AG09309 (cell line): Measurements from ENCODE around the gene CACNG4.

ENCODE experiments used
- DNase-seq: peaks from one replicate; pipeline ENCODE4 v3.0.0-alpha.2; 2010; ENCODE audit warnings: low read depth
- H3K4me3 ChIP-seq: 2 replicates; pipeline ENCODE4 v1.5.1; 2011; ENCODE audit warnings: mild to moderate bottlenecking, low read depth, low read length, moderate library complexity; ENCODE audit not compliant: control insufficient read depth
- CTCF ChIP-seq: IDR thresholded peaks from 2 replicates; pipeline ENCODE4 v1.5.1; 2011; ENCODE audit warnings: mild to moderate bottlenecking, low read depth, low read length, inconsistent platforms; ENCODE audit not compliant: insufficient read depth, control insufficient read depth; ENCODE audit errors: missing control alignments

The CACNG4 gene

DNA sequence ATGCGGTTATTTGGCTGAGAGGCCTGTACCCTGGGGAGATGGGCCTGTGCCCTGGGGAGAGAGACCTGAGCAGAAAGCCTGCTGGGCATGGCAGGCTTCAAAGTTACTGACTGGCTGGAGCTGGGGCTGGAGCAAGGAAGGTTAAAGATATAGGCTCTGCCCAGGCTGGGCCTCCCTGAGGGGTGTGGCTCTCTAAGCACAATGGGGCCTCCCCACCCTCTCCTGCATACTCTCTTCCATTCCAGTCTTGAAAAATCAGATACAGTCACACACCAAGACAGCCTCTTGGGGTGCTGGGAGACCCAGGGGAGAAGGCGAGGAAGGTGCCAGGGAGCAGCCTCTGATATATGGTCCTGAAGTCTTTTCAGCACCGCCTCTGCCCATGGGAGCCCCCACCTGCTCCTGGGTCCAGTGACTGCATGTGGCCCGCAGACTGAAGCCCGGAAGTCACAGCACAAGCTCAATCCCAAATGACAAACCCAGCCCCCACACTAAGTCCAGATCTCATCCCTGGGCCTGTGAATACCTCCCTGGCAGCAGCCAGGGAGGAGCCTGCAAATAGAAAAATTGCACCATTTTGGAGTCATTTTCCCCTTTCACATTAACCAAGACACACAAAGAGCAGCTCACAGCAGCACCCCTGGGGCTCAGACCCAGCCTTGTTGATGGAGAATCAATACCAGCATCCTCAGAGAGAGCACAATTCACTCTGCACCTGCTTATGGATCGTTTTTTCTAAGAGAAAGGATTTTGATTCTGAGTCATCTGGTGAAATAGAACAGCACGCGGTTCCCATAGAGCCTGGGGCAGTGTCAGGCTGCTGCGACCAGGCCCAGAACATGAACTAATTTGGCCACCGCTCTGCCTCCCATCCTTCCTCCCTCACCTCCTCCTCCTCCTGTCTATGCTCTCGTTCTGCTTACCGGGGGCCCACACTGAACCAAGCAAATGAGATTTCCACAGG, 54.2 kb downstream of the CACNG4 start:
- DNase-seq = no peak
- no peak overlapping the region for H3K4me3 ChIP-seq
- TF ChIP-seq CTCF = no peak

- TF ChIP-seq CTCF = no peak
- DNase-seq = no peak
- no peak overlapping the region for H3K4me3 ChIP-seq
Measured at GRCh38 chr17:67019809-67020208, 55.3 kb downstream of the CACNG4 start.

DNA sequence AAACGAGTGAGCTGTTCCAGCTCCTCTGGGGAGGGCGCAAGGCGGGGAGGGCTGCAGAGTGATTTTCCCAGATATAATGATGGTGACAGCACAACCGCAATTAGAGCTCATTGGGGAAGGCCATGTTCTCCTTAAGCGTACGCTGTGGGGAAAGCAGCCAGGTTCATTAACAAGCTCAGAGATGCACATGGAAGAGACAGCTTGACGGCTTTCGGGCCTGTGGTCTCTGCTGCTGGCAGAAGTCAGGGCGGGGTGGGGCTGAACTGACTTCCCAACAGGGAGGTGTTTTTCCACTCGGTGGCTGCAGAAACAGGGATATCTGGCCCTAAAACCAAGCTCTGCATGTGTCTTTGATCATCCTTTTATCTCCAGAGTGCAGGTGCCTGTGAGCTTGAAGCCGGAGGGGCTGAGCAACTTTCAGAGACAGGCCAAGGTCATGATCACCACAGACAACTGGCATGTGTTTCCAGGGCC, 55.8 kb downstream of the CACNG4 start:
- H3K4me3 ChIP-seq = no peak overlapping the region
- TF ChIP-seq CTCF = no peak
- DNase-seq = no peak

GRCh38 chr17:67021196-67021595, 56.7 kb downstream of the CACNG4 start:
- TF ChIP-seq CTCF = no peak
- H3K4me3 ChIP-seq = no peak overlapping the region
- DNase-seq = no peak

GRCh38 chr17:67021743-67022450, 57.4 kb downstream of the CACNG4 start:
- no peak for TF ChIP-seq CTCF
- DNase-seq = no peak
- no peak overlapping the region for H3K4me3 ChIP-seq

- H3K4me3 ChIP-seq = no peak overlapping the region
- no peak for TF ChIP-seq CTCF
- no peak for DNase-seq
Measured at GRCh38 chr17:67022451-67022810, 57.9 kb downstream of the CACNG4 start.
